Peyer's patch (tissue), 4 donors: Measurements from ENCODE around the gene TMEM190.

Source experiments
- POLR2A ChIP-seq, 2 donors: fragments of 450-650 bp; IDR thresholded peaks; one replicate each; pipeline ENCODE4 v1.5.1; 2017; ENCODE audit warnings: antibody characterized with exemption in 2 of 2, mild to moderate bottlenecking in 2 of 2, moderate library complexity in 2 of 2
- TF ChIP-seq, protein P1 (sequence below), 6 experiments: fragments of 450-650 bp in 4 of 6; fragments of 200-600 bp in 2 of 6; sonication (generic) in 1 of 6; IDR thresholded peaks; one replicate each; pipeline ENCODE4 v1.5.1; 2017 to 2019; ENCODE audit warnings: antibody characterized with exemption in 6 of 6, mild to moderate bottlenecking in 3 of 6, moderate library complexity in 1 of 6

DNA sequence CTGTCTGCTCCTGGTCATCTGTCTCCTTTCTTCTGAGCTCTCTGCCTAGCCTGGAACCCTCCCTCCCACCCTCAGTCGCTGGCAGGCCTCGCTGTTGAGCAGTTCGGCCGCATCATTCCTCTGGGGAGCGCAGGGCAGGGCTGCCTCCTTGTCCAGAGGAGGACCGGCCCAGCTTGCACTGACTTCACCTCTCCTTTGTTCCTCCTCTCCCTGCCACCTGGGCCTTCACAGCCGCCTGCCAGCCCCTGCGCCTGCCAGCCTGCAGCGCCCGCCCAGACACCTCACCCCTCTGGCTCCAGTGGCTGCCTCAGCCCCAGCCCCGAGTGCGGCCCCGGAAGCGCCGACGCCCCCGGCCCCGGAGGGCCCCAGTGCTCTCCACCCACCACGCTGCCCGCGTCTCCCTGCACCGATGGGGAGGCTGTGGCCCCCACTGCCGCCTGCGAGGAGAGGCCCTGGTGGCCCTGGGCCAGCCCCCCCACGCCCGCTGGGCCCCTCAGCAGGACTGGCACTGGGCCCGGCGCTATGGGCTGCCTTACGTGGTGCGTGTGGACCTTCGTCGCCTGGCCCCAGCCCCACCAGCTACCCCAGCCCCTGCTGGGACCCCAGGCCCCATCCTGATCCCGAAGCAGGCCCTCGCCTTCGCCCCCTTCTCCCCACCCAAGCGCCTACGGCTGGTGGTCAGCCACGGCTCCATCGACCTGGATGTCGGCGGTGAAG, 29.7 kb upstream of the TMEM190 start:
- TF ChIP-seq, protein P1, sequence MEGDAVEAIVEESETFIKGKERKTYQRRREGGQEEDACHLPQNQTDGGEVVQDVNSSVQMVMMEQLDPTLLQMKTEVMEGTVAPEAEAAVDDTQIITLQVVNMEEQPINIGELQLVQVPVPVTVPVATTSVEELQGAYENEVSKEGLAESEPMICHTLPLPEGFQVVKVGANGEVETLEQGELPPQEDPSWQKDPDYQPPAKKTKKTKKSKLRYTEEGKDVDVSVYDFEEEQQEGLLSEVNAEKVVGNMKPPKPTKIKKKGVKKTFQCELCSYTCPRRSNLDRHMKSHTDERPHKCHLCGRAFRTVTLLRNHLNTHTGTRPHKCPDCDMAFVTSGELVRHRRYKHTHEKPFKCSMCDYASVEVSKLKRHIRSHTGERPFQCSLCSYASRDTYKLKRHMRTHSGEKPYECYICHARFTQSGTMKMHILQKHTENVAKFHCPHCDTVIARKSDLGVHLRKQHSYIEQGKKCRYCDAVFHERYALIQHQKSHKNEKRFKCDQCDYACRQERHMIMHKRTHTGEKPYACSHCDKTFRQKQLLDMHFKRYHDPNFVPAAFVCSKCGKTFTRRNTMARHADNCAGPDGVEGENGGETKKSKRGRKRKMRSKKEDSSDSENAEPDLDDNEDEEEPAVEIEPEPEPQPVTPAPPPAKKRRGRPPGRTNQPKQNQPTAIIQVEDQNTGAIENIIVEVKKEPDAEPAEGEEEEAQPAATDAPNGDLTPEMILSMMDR (IDR thresholded peaks at IDR 0.05): no peak
- TF ChIP-seq POLR2A (IDR thresholded peaks at IDR 0.05): no peak
